Fibroblast of mammary gland (primary cell): ENCODE data around the gene KRT83.

Experiments used
- DNase-seq: peaks from one replicate; pipeline ENCODE4 v3.0.0-alpha.2; 2010; ENCODE audit warnings: low read depth
- H3K4me3 ChIP-seq: 2 replicates; pipeline ENCODE4 v1.5.1; 2011; ENCODE audit warnings: low read depth, mild to moderate bottlenecking, low read length, moderate library complexity; ENCODE audit not compliant: control insufficient read depth
- TF ChIP-seq, protein P1 (sequence below): conservative IDR thresholded peaks from 2 replicates; pipeline ENCODE4 v1.5.1; 2011; ENCODE audit warnings: low read depth, low read length, inconsistent platforms; ENCODE audit not compliant: control insufficient read depth, insufficient read depth

Gene KRT83

DNA sequence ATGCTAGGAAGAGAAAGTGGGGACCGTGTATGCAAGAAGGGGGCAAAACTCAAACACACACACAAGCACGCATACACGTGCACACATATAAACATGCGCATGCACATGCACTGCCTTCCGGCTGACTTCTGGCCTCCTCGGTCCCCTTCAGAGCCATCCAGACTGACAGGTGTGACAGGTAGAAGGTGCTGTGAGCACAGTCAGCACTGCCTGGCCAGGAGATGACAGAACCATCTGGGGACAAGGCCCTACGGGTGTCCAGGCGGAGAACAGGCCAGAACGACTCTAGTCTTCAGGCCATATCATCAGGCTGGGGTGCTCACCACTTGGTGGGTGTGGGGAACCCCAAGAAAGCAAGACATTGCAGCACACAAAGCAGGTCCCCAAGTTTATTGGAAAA lies 7.3 kb downstream of the KRT83 start:
- TF ChIP-seq, protein P1, sequence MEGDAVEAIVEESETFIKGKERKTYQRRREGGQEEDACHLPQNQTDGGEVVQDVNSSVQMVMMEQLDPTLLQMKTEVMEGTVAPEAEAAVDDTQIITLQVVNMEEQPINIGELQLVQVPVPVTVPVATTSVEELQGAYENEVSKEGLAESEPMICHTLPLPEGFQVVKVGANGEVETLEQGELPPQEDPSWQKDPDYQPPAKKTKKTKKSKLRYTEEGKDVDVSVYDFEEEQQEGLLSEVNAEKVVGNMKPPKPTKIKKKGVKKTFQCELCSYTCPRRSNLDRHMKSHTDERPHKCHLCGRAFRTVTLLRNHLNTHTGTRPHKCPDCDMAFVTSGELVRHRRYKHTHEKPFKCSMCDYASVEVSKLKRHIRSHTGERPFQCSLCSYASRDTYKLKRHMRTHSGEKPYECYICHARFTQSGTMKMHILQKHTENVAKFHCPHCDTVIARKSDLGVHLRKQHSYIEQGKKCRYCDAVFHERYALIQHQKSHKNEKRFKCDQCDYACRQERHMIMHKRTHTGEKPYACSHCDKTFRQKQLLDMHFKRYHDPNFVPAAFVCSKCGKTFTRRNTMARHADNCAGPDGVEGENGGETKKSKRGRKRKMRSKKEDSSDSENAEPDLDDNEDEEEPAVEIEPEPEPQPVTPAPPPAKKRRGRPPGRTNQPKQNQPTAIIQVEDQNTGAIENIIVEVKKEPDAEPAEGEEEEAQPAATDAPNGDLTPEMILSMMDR = no peak

DNA sequence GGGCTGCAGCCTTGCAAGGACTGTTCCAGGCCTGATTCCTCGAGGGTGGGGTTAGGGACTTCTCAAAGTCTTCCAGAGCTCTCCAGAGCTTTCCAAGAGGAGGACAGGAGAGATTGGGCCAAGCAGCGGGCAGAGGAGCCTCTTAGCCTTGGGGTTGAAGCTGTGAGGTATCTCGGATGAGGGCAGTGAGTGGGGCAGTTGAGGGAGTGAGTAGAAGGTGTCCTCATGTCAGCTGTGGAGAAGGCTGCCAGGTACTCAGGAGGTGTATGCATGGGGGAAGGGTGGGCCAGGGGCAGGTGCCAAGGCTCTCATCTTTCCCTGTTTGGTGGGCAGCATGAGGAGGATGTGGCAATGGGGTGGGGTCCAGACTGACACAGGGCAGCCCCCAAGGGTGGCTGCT lies 7.7 kb downstream of the KRT83 start:
- TF ChIP-seq, protein P1 = no peak
- H3K4me3 ChIP-seq = no peak overlapping the region
- DNase-seq = no peak

More for the DNA sequence above, 7.3 kb downstream of the KRT83 start:
- no peak for DNase-seq
- no peak overlapping the region for H3K4me3 ChIP-seq

DNA sequence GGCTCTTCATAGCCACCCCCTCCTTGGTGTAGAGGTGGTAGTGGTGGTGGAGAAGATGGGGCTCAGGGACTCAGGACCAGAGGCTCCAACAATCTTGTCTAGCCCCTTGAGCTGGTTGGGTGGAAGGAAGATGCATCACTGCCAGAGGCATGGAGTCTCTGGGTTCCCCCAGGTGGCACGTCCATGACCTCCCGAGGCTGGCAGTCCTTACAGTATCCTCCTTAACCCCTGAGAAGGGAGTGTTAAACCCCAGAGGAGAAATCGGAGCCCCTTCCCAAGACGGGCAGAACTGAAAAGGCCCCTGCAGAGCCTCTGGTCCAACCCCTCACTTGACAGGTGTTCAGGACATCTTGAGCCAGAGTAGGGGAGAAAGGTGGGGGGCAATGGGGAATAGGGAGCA lies 9.1 kb downstream of the KRT83 start:
- H3K4me3 ChIP-seq = no peak overlapping the region
- TF ChIP-seq, protein P1 = no peak
- DNase-seq = no peak

DNA sequence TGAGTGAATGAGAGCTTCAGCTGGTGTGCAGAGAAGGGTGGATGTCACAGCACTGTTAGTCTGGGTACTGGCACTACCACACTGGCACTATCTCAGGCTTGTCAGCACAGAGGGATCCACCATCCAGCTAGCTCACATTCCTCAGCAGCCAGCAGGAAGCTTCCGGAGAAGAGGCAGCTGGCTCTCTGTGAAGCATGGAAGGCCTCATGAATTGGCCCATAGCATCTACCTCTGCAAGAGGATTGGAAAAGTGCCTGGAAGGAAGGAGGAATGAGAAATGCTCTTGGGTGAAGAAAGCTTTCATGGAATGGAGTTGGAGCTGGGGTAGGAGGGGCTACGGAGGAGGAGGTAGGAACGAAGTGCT lies 9.9 kb downstream of the KRT83 start:
- TF ChIP-seq, protein P1 = no peak
- DNase-seq = no peak
- H3K4me3 ChIP-seq = no peak overlapping the region

DNA sequence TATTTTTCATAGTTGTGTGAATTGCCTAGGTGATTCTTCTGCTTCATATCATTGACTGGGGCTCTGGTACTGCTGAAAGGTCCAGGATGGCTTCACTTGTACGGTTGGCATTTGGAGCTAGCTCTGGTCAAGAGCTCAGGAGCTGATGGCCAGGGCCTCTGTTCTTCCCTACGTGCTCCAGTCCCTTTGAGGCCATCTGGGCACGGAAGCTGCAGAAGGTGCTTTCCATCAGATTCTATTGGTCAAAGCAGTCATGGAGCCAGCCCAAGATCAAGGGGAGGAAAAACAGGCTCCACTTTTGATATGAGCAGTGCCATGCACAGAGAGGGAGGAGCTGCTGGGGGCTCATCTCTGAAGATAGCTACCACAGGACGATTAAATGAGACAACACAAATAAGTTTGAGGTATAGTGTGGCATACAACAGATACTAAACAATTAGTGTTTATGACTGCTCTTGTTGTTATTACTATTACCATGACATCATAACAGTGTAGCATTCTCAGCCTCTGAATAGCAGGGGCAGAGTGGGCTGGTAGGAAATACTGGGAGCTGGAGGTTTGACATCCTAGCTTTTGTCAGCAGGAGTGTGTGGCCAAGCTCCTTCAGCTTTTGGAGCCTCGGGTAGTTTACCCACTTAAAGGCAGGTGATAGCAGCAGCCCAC lies 10.4 kb downstream of the KRT83 start:
- TF ChIP-seq, protein P1 = no peak
- DNase-seq = no peak
- no peak overlapping the region for H3K4me3 ChIP-seq

DNA sequence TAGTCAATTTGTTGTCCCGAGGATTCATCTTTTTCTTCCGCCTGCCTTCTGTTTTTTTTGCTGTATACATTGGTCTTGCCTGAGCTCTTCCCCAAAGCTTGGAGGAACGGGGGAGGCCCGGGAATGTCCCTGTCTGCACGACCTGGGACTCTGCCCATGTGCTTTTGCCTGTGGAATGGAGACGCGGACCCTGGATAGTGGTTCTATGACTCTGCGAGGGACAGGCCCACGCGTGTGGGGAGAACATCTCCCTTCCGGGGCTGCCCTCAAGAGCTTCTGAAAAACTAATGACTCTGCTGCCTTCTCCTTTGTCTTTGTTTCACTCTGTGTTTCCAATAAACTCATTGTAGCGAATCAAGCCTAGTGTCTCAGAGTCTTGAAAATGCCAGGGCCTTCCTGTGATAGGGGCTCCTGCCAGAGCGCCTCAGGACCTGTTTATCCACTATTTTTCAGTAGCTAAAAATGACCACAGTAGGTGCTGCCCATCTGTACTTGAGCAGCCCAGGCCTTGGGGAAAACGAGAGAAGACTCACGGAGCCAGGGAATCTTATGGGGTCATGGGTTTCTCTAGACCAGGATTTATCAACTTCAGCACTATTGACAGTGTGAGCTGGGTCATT lies 12.3 kb downstream of the KRT83 start:
- DNase-seq = no peak
- TF ChIP-seq, protein P1 = no peak
- no peak overlapping the region for H3K4me3 ChIP-seq
